Posterior cingulate gyrus (tissue), 11 donors: Measurements from ENCODE around the gene CRACR2A.

Experiments
- DNase-seq, 10 donors: peaks; one replicate each; pipeline versions ENCODE4 v3.0.0 to v3.0.0-alpha.2; 2020 to 2021; ENCODE audit warnings: mixed read lengths in 3 of 10
- intact Hi-C: fragments of 100-400 bp; cut with DNase I; formaldehyde crosslinking; loops from one replicate; pipeline ENCODE4 v1.15.1; 2023

CRACR2A gene

DNA sequence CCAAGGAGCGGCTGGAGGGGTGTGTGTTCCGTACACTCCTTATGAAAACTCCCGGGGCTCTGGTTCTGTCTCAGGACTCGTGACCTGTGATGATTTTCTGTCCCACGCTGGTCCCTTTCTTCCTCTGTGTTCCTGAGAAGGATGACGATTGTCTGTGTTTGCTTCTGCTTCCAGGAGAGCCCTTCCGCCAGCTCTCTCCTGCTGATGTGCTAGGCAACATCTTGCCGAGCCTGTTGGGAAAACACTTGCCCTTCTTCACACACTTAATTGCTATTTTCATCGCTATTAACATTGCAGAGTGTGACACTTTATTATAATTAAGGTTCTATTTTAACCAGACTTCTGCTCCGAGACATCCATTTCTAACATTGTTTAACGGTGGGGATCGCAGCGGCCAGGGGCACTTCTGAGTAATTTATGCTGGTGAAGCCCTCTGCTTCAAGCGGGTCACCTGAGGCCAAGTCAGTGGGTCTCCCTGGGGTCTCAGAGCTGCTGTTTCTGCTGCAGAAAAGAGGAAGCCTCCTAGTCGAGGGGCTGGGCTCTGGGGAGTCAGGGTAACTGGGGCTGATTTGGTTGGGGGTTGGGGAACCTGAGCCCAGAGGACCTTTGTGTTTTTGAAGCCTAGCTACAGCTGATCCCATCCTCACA lies 173.3 kb downstream of the CRACR2A start:
- intact Hi-C loops: no loop called here
- no peak for DNase-seq

GRCh38 chr12:3578557-3578956 lies 174.4 kb downstream of the CRACR2A start:
- no peak for DNase-seq
- intact Hi-C loops: no loop called here

- DNase-seq: peak in 1 of 10 donors; percentile 53
- intact Hi-C loops: no loop called here
Observed at GRCh38 chr12:3576891-3577290, 176.0 kb downstream of the CRACR2A start.

DNA sequence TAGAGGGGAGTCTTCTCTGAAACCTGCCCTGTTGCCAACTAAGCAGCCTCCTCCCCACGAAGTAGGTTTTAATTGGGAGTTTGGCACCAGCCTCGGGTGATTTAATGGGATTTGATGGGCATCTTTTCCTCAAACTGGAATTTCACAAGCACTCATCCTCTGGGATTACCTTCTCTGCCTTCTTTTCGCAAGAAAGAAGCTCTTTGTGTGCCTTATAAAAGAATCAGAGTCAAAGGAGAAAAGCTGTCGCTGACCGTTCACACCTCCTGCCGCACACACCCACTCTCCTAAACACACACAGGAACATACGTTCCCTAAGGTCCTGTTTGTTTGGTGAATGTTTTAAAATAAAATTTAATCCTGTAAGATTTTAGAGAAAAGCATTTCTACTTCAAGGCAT lies 177.9 kb downstream of the CRACR2A start:
- no peak for DNase-seq
- intact Hi-C loops: no loop called here

GRCh38 chr12:3572560-3572959 lies 180.3 kb downstream of the CRACR2A start:
- DNase-seq: no peak
- intact Hi-C loops: no loop called here

DNA sequence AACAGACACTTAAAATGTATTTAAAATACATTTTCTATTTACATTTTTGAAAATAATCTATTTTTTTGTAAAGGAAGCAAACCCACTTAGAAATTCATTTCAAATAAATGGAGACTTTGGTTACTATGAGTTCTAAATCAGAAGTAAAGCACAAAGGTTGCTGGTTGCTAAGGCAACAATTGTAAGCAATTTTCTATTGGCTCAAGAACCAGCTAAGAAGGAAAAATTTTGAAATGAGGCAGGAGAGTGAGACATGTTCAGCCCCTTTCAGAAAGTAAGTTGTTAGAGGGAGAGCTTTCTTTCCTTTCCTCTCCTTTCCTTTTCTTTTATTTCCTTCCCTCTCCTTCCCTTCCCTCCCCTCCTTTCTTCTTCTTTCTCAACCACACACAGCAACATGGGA lies 181.2 kb downstream of the CRACR2A start:
- intact Hi-C loops: no loop called here
- DNase-seq: no peak

DNA sequence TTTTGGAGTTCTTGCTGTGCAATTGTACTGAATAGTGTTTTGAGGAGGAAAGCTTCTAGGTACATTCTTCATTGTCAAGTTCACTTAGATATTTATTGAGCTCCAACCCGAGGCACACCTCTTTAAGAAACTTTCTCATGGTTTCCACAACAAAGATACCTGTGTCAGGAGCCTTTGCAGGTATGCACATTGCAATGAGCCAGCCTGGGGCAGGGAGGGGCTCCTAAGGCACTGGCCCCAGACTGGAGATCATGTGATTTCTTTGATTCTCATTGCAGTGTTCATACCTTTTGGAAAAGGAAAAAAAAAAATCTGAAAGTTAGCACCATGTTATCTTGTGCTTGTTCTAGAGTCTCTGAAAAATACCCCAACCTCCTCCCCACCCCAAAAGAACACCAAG lies 181.6 kb downstream of the CRACR2A start:
- intact Hi-C loops: no loop called here
- DNase-seq: peak in 1 of 10 donors; percentile 16

DNA sequence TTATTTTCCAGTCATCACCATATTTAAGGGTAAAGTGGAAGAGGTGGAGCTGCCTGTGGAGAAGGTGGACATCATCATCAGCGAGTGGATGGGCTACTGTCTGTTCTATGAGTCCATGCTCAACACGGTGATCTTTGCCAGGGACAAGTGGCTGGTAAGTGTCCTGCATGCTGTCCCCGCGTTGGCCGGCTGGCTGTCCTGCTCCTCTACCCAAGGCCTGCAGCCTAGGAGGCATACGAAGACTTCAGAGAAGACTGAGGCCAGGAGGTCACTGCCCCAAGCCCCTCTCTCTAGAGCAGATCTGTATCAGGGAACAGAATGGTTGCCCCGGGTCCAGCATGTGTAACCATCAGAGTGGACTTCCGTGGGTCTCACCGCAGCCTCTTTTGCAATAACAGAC lies 184.2 kb downstream of the CRACR2A start:
- intact Hi-C loops: no loop called here
- DNase-seq: no peak

DNA sequence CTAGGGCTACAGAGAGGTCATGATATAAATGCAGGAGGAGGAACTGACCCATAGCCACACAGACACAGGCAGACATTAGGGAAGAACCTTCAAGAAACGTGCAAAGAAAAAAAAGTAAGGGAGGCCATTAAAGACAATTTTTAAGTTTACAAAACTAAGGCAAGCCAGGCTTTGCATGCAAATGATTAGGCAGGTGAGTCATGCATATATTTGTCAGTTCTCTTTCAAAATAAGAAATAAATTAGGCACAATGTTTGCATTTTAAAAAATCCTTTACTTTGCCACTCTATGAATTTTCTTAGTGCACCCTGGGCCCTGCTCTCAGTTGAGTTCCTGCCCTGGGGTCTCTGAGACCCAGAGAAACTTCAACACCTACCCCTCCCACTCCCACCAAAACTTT lies 186.9 kb downstream of the CRACR2A start:
- no peak for DNase-seq
- intact Hi-C loops: no loop called here
